ENCODE measurements around the gene CDK13.

DNA sequence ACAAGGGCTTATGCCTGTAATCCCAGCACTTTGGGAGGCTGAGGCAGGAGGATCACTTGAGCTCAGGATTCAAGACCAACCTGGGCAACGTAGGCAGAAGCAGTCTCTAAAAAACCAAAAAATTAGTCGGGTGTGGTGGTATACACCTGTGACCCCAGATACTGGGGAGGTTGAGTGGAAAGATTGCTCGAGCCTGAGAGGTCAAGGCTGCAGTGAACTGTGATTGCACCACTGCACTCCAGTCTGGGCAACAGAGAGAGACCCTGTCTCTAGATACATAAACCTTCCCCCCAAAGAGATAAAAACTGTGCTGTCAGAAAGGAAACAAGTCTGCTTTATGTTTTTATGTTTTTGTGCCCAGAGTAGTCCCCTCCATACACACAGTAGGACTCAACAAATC, 27.5 kb upstream of the CDK13 start:
- no peak for TF ChIP-seq EZH2phosphoT487 (IDR thresholded peaks at IDR 0.05; ENCODE audit: borderline replicate concordance, low read length)
- TF ChIP-seq, protein P1, sequence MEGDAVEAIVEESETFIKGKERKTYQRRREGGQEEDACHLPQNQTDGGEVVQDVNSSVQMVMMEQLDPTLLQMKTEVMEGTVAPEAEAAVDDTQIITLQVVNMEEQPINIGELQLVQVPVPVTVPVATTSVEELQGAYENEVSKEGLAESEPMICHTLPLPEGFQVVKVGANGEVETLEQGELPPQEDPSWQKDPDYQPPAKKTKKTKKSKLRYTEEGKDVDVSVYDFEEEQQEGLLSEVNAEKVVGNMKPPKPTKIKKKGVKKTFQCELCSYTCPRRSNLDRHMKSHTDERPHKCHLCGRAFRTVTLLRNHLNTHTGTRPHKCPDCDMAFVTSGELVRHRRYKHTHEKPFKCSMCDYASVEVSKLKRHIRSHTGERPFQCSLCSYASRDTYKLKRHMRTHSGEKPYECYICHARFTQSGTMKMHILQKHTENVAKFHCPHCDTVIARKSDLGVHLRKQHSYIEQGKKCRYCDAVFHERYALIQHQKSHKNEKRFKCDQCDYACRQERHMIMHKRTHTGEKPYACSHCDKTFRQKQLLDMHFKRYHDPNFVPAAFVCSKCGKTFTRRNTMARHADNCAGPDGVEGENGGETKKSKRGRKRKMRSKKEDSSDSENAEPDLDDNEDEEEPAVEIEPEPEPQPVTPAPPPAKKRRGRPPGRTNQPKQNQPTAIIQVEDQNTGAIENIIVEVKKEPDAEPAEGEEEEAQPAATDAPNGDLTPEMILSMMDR (conservative IDR thresholded peaks at IDR 0.05; ENCODE audit: low read depth, low read length) = no peak
